Gastrocnemius medialis (tissue), 4 donors: ENCODE data around the gene ABCB9. TPM values are rescaled to one million over a fixed set of nuclear protein-coding genes. Genes with fewer than 3 reads are reported as not detected.
"Not testable (repeated sequence)": the region's sequence is repeated elsewhere in the genome, so short reads cannot be mapped to it uniquely, and the experiment has no call there.

Experiments
- ATAC-seq, 2 donors: fragments of 150-250 bp; one replicate each; pipeline ENCODE4 v1.9.1; 2016
- DNase-seq, 2 donors: peaks; one replicate each; pipeline ENCODE4 v3.0.0-alpha.2; 2019
- H3K27ac ChIP-seq, 4 donors: fragments of 200-600 bp; sonication (generic); 1 replicate in 1 of 4; 2 replicates in 3 of 4; pipeline ENCODE4 v1.5.1; 2016 to 2018; ENCODE audit warnings: mild to moderate bottlenecking in 2 of 4, moderate library complexity in 1 of 4
- H3K27me3 ChIP-seq, 3 donors: fragments of 200-600 bp; sonication (generic) in 2 of 3; 1 replicate in 1 of 3; 2 replicates in 2 of 3; pipeline versions ENCODE4 v1.5.1 to v1.6.0; 2016 to 2019; ENCODE audit warnings: mild to moderate bottlenecking in 1 of 3, moderate library complexity in 1 of 3
- H3K36me3 ChIP-seq, 2 donors: fragments of 200-600 bp; sonication (generic) in 1 of 2; one replicate each; pipeline ENCODE4 v1.5.1; 2017 to 2018
- H3K4me1 ChIP-seq, 2 donors: fragments of 200-600 bp; sonication (generic) in 1 of 2; one replicate each; pipeline ENCODE4 v1.5.1; 2016 to 2017; ENCODE audit warnings: mild to moderate bottlenecking in 2 of 2
- H3K4me3 ChIP-seq, 4 donors: fragments of 200-600 bp; sonication (generic) in 3 of 4; 1 replicate in 1 of 4; 2 replicates in 3 of 4; pipeline ENCODE4 v1.5.1; 2016 to 2019; ENCODE audit warnings: mild to moderate bottlenecking in 2 of 4
- H3K9me3 ChIP-seq, 3 donors: fragments of 200-600 bp; sonication (generic) in 2 of 3; 1 replicate in 1 of 3; 2 replicates in 2 of 3; pipeline ENCODE4 v1.5.1; 2016 to 2019
- CTCF ChIP-seq, 5 experiments: fragments of 450-650 bp in 3 of 5; fragments of 200-600 bp in 2 of 5; sonication (generic) in 2 of 5; IDR thresholded peaks in 4 of 5; conservative IDR thresholded peaks in 1 of 5; 1 replicate in 4 of 5; 2 replicates in 1 of 5; pipeline ENCODE4 v1.5.1; 2016 to 2019; ENCODE audit warnings: antibody characterized with exemption in 5 of 5, mild to moderate bottlenecking in 3 of 5, moderate library complexity in 3 of 5
- POLR2A ChIP-seq, 2 donors: fragments of 450-650 bp; IDR thresholded peaks; one replicate each; pipeline ENCODE4 v1.6.1; 2017; ENCODE audit warnings: antibody characterized with exemption in 2 of 2, mild to moderate bottlenecking in 2 of 2, moderate library complexity in 2 of 2
- in situ Hi-C, 4 donors: fragments of 200-750 bp; cut with MboI; loops; one replicate each; pipeline versions ENCODE4 v1.15.0 to v1.8.0; 2017; ENCODE audit warnings: low sequenced_read_pairs in 4 of 4
- intact Hi-C: fragments of 100-400 bp; cut with DNase I; formaldehyde crosslinking; loops from one replicate; pipeline ENCODE4 v1.15.1; 2023; ENCODE audit warnings: low total_unique reads
- total RNA-seq, 4 donors: library from RNA; depleted of rRNA; stranded (reverse); fragments of >200 nt; gene quantifications; one replicate each; pipeline versions ENCODE4 v1.1.0 to v1.2.3, GENCODE V29; 2016

ABCB9 gene
- 1 to 10 TPM in 2 of 4 donors, under 1 TPM in 2; 0.53 to 1.5 (median 0.99) TPM for total RNA-seq

GRCh38 chr12:122965851-122966742 is at the start of gene ABCB9:
Gene ABCB9, minus strand, starts transcription at chr12:122966463. Its CDS starts 6,228 bp downstream, at chr12:122960235.
- in situ Hi-C loops (no loop called here), intact Hi-C loops (no loop called here)
- ATAC-seq (peak; percentile 86 to 94), DNase-seq (peak; percentile 74 to 86)
- no peak for TF ChIP-seq CTCF (IDR thresholded peaks at IDR 0.05 in 4 of 5, conservative IDR thresholded peaks at IDR 0.05 in 1 of 5)
- TF ChIP-seq POLR2A (IDR thresholded peaks at IDR 0.05): peak; percentile 24 to 41
- Histone ChIP-seq H3K4me3 (peak within 1 kb of the TSS; percentile 51 to 69 (median 62)), H3K9me3 (no peaks in the 10 kb centered on the region), H3K27me3 (no peaks in the 10 kb centered on the region), H3K36me3 (no peaks in the 10 kb centered on the region), H3K27ac (peak within 1 kb of the TSS in 3 of 4 donors; percentile 49 to 54 (median 52)), H3K4me1 (peaks cover 8% of the 10 kb centered on the region in 2 donors)

GRCh38 chr12:123014473-123014872 is 48.2 kb upstream of the ABCB9 start:
- H3K9me3 ChIP-seq, in situ Hi-C loops, ATAC-seq, H3K27ac ChIP-seq, H3K27me3 ChIP-seq, H3K4me1 ChIP-seq, H3K36me3 ChIP-seq, intact Hi-C loops, DNase-seq, H3K4me3 ChIP-seq: not testable (repeated sequence)

GRCh38 chr12:123013185-123014095 is 47.2 kb upstream of the ABCB9 start:
- Histone ChIP-seq H3K4me3 (no peak overlapping the region), H3K4me1 (no peaks in the 10 kb centered on the region), H3K27ac (no peak overlapping the region), H3K27me3 (no peaks in the 10 kb centered on the region), H3K36me3 (peaks cover 0 to 7% of the 10 kb centered on the region in 2 donors), H3K9me3 (no peaks in the 10 kb centered on the region)
- intact Hi-C loops: no loop called here
- ATAC-seq: no peak
- in situ Hi-C loops: no loop called here
- no peak for TF ChIP-seq CTCF (IDR thresholded peaks at IDR 0.05 in 4 of 5, conservative IDR thresholded peaks at IDR 0.05 in 1 of 5)
- no peak for TF ChIP-seq POLR2A (IDR thresholded peaks at IDR 0.05)
- no peak for DNase-seq

GRCh38 chr12:123011701-123012100 is 45.4 kb upstream of the ABCB9 start:
- Histone ChIP-seq H3K27ac (no peak overlapping the region), H3K4me3 (no peak overlapping the region), H3K9me3 (no peaks in the 10 kb centered on the region), H3K27me3 (no peaks in the 10 kb centered on the region), H3K36me3 (peaks cover 0 to 7% of the 10 kb centered on the region in 2 donors), H3K4me1 (no peaks in the 10 kb centered on the region)
- ATAC-seq: no peak
- DNase-seq: no peak
- intact Hi-C loops: no loop called here
- TF ChIP-seq CTCF (IDR thresholded peaks at IDR 0.05 in 4 of 5, conservative IDR thresholded peaks at IDR 0.05 in 1 of 5) (no peak), POLR2A (IDR thresholded peaks at IDR 0.05) (no peak)
- in situ Hi-C loops: no loop called here

- DNase-seq (no peak), ATAC-seq (no peak)
- TF ChIP-seq POLR2A (IDR thresholded peaks at IDR 0.05) (no peak), CTCF (IDR thresholded peaks at IDR 0.05 in 4 of 5, conservative IDR thresholded peaks at IDR 0.05 in 1 of 5) (no peak)
- Histone ChIP-seq H3K4me3 (no peak overlapping the region), H3K4me1 (no peaks in the 10 kb centered on the region), H3K27ac (no peak overlapping the region), H3K27me3 (no peaks in the 10 kb centered on the region), H3K36me3 (peaks cover 0 to 7% of the 10 kb centered on the region in 2 donors), H3K9me3 (no peaks in the 10 kb centered on the region)
- intact Hi-C loops (no loop called here), in situ Hi-C loops (no loop called here)
These were observed 44.4 kb upstream of the ABCB9 start for GRCh38 chr12:123010681-123011080.
